ENCODE results near the gene FOXL2NB.
A peak's percentile ranks its signal among the peaks of the same experiment; 100 is the strongest.

Gene FOXL2NB

DNA sequence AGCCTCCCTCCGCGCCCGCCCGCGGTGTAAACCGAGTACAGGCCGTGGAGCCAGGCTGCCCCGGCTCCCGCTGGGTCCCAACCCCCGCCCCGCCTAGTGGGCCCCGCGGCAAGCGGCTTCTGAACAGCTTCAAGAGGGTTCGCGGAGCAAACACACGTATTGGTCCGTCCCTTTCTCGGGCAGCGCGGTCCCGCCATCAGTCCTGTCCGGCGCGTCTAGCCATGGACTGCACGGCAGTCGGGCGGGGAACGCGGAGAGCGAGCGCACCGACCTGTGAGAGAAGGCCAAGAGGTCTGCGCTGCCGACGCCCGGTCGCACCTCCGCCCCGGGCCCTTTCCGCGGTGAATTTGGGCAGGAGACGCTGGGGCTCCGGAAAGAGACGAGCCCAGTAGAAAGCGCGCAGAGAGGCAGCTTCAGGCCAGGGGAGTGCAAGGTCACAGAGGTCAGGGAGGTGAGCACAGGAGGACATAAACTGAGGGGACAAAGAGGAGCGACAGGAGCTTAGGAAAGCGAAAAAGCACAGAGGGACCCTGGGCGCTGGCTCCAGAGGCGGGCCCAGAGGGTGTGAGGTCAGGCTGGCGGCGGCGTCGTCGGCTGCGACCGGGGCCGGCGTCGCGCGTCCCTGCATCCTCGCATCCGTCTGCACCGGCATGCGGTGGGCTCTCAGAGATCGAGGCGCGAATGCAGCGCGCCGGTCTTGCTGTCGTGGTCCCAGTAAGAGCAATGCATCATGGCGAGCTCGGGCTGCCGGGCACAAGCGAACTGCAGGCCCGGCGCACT, 1.9 kb upstream of the FOXL2NB start:
- H3K4me1 Mint-ChIP-seq: peaks cover 44% of the 10 kb centered on the region
- DNase-seq: peak; percentile 32
- H3K27ac Mint-ChIP-seq: peak overlapping the region; percentile 81
- H3K36me3 Mint-ChIP-seq: peaks cover 3% of the 10 kb centered on the region
- peaks cover 100% of the 10 kb centered on the region for H3K27me3 Mint-ChIP-seq
- peak overlapping the region; percentile 71 for H3K4me3 Mint-ChIP-seq
- no peaks in the 10 kb centered on the region for H3K9me3 Mint-ChIP-seq
- CTCF ChIA-PET: interaction anchor here (0.9 kb wide), 1 partner anchor 9 kb away, joined by 3 read pairs; no protein-coding TSS in a partner anchor

DNA sequence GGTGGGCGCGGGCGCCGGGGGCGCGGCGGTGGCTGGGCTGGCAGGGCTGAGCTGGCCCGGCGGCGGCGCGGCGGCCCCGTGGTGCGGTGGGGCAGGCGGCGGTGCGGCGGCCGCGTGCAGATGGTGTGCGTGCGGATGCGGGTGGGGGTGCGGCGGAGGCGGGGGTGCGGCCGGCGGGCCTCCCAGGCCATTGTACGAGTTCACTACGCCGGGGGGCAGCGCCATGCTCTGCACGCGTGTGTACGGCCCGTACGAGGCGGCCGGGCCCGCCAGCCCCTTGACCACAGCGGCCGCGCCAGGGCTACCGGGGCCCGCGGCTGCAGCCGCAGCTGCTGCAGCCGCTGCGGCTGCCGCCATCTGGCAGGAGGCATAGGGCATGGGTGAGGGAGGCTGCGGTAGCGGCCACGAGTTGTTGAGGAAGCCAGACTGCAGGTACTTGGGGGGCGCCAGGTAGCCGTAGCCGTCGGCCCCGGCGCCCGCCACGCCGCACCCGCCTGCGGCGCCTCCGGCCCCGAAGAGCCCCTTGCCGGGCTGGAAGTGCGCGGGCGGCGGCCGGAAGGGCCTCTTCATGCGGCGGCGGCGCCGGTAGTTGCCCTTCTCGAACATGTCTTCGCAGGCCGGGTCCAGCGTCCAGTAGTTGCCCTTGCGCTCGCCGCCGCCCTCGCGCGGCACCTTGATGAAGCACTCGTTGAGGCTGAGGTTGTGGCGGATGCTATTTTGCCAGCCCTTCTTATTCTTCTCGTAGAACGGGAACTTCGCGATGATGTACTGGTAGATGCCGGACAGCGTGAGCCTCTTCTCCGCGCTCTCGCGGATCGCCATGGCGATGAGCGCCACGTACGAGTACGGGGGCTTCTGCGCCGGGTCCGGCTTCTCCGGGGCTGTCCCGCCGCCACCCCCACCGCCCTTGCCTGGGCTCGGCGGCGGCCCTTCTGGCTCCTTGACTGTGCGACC, 1.0 kb upstream of the FOXL2NB start:
- Mint-ChIP-seq H3K9me3 (no peaks in the 10 kb centered on the region), H3K36me3 (peaks cover 3% of the 10 kb centered on the region), H3K4me3 (peak overlapping the region; percentile 71), H3K27ac (no peak overlapping the region), H3K4me1 (peaks cover 50% of the 10 kb centered on the region), H3K27me3 (peaks cover 100% of the 10 kb centered on the region)
- DNase-seq: peak; percentile 43
- CTCF ChIA-PET: interaction anchor here (2.1 to 2.8 kb wide), 2 partner anchors 8 to 10 kb away, joined by 10 to 21 read pairs; no protein-coding TSS in a partner anchor

DNA sequence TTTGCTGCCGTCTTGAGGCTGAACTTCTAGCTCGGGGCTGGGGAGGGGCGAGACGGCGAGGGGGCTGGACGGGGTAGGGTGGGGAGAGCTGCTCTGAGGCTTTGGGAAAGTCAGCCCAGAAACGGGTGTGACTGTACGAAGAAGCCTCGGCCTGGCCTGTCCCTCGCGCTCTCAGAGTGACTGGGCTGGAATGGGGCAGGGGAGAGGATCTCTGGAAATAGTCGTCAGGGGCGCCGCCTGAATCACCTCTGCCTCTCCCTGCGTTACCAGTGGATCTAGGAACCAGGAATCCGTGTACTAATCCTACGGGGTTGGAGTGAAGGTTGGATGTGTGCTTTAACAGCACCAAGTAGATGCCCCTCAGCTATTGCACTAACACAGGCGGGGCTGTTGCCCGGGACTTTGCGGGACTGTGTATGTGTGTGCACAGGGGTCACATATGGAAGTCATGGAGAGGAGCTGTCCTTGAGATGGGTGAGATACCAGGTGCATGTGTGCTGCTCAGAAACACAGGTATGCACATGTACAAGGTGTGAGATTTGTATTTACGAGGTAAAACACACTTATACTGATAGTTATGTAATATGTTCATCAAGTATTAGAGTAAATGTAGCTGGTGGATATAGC, 591 bp downstream of the FOXL2NB start:
- CTCF ChIA-PET: interaction anchor here (0.6 to 2.8 kb wide), 6 partner anchors 10 to 1995 kb away, joined by 3 to 21 read pairs (median 3); no protein-coding TSS in a partner anchor
- peaks cover 50% of the 10 kb centered on the region for H3K4me1 Mint-ChIP-seq
- peaks cover 3% of the 10 kb centered on the region for H3K36me3 Mint-ChIP-seq

DNA sequence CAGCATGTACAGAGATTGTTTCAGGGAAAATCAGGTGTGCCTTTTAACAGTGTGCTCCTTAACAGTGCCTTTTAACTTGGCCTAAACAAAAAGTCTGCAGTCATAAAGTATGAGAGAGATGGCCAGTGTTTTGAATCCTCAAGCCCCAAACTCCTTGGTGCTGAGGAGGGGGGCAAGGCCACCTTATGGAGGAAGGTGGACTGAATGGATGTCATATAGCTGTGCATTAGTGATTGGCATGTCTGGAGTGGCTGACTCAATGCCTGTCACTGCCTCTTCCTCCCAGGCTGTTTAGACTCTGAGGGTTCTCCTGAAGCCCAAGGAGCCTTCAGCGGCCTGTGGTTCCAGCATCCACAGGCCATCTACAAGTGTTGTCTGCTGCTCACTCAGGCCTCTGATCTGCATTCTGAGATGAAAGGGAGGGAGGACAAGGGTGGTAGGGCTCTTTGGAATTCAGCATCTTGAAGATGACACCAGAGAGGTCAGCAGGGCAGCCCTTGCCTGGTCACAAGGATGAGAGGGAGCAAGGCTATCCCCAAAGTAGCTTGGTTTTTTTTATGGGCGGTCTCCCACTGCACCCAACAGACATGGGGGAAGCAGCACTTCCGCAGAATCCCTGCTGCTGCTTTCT, 1.5 kb downstream of the FOXL2NB start:
- no peak overlapping the region for H3K27ac Mint-ChIP-seq
- no peaks in the 10 kb centered on the region for H3K9me3 Mint-ChIP-seq
- peaks cover 48% of the 10 kb centered on the region for H3K4me1 Mint-ChIP-seq
- DNase-seq: no peak
- H3K27me3 Mint-ChIP-seq: peaks cover 91% of the 10 kb centered on the region
- H3K4me3 Mint-ChIP-seq: no peak overlapping the region
- CTCF ChIA-PET: interaction anchor here (0.6 to 2.8 kb wide), 3 partner anchors 12 to 163 kb away, joined by 3 to 21 read pairs (median 3); no protein-coding TSS in a partner anchor
- peaks cover 3% of the 10 kb centered on the region for H3K36me3 Mint-ChIP-seq

More for the DNA sequence above, 591 bp downstream of the FOXL2NB start:
- Mint-ChIP-seq H3K4me3 (peak overlapping the region; percentile 35), H3K9me3 (no peaks in the 10 kb centered on the region), H3K27me3 (peaks cover 100% of the 10 kb centered on the region), H3K27ac (peak overlapping the region; percentile 56)
- DNase-seq: no peak

DNA sequence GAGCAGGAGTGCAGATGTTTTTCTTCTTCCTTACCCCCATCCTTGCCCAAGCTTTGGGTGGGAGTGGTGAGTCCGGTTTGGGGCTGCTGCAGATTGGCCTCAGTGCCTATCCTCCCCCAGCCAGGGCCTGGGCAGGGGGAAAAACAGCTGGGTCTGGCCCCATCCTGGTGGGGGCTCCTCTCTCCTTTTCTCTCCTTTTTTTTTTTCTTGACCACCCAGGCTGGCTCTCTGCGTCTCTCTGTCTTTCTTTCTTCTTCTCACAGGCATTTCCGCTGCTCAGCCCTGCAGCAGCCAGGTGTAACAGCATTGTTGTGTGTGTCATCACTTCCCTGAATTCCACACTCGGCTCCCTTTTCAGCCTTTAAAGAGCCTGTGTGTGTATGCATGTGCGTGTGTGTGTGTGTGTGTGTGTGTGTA, 2.0 kb downstream of the FOXL2NB start:
- H3K27ac Mint-ChIP-seq: no peak overlapping the region
- peaks cover 86% of the 10 kb centered on the region for H3K27me3 Mint-ChIP-seq
- peaks cover 43% of the 10 kb centered on the region for H3K4me1 Mint-ChIP-seq
- peaks cover 3% of the 10 kb centered on the region for H3K36me3 Mint-ChIP-seq
- DNase-seq: no peak
- CTCF ChIA-PET: interaction anchor here (2.8 kb wide), 1 partner anchor 13 kb away, joined by 21 read pairs; no protein-coding TSS in a partner anchor
- H3K4me3 Mint-ChIP-seq: no peak overlapping the region
- H3K9me3 Mint-ChIP-seq: no peaks in the 10 kb centered on the region

DNA sequence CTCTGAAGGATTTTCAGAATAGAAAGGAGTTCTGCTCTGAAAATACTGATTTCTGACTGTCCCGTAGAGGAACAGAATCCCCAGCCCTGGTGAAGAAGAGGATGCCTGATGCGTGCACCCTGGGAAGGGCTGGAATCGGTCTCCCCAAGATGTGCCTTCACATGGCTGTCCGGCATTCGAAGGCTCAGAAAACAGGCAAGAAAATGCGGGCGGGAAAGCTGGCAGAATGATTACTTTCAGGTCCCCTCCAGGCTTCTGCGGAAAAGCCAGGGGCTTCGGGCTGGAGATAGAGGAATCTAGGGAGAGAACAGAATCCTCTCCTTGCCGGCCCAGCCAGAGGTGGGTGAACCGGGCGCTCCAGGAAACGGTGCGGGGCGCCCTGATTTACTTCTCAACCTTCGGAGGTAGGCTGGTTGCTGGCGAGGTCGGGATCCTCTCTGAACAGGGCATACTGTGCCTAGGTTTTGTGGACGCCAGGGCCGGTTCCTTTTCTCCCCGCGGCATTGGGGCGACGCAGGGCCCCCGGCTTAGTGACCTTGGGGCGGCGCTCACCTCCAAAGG, 2.5 kb downstream of the FOXL2NB start:
- H3K27ac Mint-ChIP-seq: no peak overlapping the region
- no peak for DNase-seq
- H3K27me3 Mint-ChIP-seq: peaks cover 82% of the 10 kb centered on the region
- H3K4me1 Mint-ChIP-seq: peaks cover 37% of the 10 kb centered on the region
- CTCF ChIA-PET: no interaction called here
- H3K36me3 Mint-ChIP-seq: peaks cover 3% of the 10 kb centered on the region
- H3K4me3 Mint-ChIP-seq: no peak overlapping the region
- no peaks in the 10 kb centered on the region for H3K9me3 Mint-ChIP-seq

DNA sequence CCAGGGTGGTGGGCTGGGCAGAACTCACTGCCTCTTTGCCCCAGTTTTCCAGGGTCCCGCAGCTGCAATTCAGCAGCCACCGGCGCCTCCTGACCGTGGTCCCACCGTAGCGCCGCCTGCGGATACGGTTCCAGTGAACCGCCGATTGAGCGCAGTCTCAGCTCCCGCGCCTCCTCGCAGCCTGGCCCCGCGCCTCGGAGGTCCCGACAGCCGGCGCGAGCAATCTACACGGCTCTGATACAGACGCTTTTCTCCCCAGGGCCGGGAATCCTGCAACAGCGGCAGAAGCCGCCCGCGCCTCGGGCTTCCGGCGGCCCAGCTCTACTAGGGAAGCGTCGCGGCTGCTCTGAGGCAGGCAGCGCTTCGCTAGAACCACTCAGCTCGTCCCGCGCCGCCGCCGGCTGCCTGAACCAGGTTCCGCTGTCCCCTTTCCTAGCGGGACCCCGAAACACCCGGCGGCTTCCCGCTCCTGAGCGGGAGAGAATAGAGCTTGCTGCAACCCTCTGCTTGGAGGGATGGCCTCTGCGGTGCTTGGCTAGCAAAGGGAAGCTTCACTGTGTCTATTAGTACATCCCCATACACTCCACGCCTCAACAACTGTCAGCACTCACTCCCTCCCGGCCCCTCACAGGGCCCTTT, 3.1 kb downstream of the FOXL2NB start:
- Mint-ChIP-seq H3K36me3 (peaks cover 1% of the 10 kb centered on the region), H3K27ac (no peak overlapping the region), H3K4me3 (no peak overlapping the region), H3K27me3 (peaks cover 82% of the 10 kb centered on the region), H3K4me1 (peaks cover 31% of the 10 kb centered on the region), H3K9me3 (no peaks in the 10 kb centered on the region)
- peak; percentile 38 for DNase-seq
- CTCF ChIA-PET: interaction anchor here (1.6 kb wide), 1 partner anchor 14 kb away, joined by 7 read pairs; no protein-coding TSS in a partner anchor

DNA sequence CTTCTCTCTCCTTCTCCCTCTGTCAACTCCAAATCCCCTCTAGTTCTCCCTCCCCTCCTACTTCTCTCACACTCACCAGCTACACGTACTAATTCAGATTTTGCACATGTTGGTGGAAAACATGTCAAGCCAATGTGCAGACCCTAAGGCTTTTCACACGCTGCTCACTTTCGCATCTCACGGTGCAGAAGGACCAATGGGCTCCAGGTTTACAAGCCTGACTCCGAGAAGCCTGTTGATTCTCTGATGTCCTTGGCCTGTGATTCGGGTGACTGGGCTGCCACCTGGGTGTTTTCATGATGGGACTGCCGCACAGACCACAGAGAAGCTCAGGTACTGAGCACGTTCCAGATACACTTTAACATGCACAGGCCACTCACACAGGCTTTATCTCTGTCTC, 3.7 kb downstream of the FOXL2NB start:
- Mint-ChIP-seq H3K4me1 (peaks cover 28% of the 10 kb centered on the region), H3K27ac (no peak overlapping the region), H3K36me3 (no peaks in the 10 kb centered on the region), H3K4me3 (no peak overlapping the region), H3K9me3 (no peaks in the 10 kb centered on the region), H3K27me3 (peaks cover 82% of the 10 kb centered on the region)
- CTCF ChIA-PET: interaction anchor here (1.6 kb wide), 1 partner anchor 15 kb away, joined by 7 read pairs; no protein-coding TSS in a partner anchor
- DNase-seq: no peak

DNA sequence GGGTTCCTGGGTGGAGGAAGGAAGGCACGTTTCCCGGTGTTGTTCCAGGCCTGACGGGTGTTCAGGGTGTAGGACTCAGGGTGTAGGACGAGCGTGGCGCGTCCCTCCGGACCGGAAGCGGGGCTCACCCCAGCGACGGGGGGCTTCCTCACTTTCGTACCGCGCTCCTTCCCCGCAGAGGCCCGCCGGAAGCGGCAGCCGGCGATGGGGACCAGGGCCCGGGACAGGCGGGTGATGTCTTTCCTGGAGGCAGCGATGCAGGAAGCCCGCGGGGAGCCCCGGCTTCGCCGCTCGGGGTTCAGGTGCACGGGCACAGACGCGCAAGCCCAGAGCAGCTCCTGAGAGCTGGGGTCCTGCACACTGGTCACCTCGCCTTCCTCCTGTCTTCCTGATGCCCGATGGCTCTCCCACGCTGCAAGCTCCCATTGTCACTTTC, 13.4 kb downstream of the FOXL2NB start:
- no peak for DNase-seq
- H3K4me3 Mint-ChIP-seq: no peak overlapping the region
- peaks cover 57% of the 10 kb centered on the region for H3K27me3 Mint-ChIP-seq
- CTCF ChIA-PET: no interaction called here
- H3K36me3 Mint-ChIP-seq: no peaks in the 10 kb centered on the region
- peaks cover 6% of the 10 kb centered on the region for H3K4me1 Mint-ChIP-seq
- no peak overlapping the region for H3K27ac Mint-ChIP-seq
- no peaks in the 10 kb centered on the region for H3K9me3 Mint-ChIP-seq

DNA sequence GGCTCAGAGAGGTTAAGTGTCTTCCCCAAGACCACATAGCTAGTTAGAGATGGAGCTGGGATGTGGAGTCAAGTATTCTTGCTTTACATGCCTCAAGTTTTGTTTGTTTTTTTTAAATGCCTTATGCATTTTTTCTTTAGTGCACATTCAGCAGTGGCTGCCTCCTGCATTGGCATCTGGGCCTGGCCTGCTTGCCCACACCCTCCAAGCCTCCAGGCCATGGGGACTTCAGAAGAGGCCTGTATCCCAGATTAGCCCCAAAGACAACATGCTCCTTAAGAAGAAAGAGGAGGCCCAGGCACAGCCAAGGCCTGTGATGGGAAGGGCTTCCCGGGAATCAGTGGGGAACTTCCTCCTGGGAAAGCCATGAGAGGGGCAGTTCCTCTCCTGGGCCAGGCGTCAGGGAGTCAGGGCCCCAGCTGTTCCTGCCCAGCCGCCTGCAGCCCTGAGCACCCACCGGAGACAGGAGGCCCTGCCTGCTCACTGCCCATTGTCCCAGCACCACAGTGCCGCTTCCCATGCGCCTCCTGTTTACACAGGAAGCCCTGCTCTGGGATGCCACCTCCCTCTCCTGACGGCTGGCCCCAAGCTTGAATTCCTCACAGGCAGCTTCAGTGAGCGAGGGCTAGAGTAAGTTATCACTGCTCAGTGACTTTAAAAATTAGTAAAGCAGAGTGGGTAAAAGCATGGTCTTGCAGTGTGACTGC, 16.0 kb downstream of the FOXL2NB start:
- Mint-ChIP-seq H3K27me3 (peaks cover 53% of the 10 kb centered on the region), H3K27ac (no peak overlapping the region), H3K4me1 (peaks cover 6% of the 10 kb centered on the region), H3K9me3 (no peaks in the 10 kb centered on the region), H3K36me3 (no peaks in the 10 kb centered on the region), H3K4me3 (no peak overlapping the region)
- DNase-seq: no peak
- CTCF ChIA-PET: interaction anchor here (1.2 kb wide), 1 partner anchor 27 kb away, joined by 3 read pairs; no protein-coding TSS in a partner anchor

DNA sequence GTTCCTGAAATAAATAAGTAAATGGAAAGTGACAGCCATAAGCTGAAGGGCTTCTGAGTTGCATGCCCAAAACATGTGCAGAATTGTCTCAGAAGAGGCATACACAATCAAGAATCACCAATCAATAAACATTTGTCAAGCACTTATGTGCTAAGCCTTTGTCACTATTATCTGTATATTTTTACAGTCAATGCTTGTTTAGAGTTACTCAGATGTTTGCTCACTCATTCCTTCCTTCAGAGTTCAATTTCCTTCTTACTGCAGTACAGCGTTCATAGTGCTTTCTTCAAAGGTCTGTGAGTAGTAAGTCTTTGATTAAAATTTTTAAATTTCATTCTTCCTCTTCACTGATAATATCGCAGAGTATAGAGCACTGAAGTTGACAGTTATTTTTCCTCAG, 17.2 kb downstream of the FOXL2NB start:
- H3K4me1 Mint-ChIP-seq: peaks cover 6% of the 10 kb centered on the region
- no peak for DNase-seq

DNA sequence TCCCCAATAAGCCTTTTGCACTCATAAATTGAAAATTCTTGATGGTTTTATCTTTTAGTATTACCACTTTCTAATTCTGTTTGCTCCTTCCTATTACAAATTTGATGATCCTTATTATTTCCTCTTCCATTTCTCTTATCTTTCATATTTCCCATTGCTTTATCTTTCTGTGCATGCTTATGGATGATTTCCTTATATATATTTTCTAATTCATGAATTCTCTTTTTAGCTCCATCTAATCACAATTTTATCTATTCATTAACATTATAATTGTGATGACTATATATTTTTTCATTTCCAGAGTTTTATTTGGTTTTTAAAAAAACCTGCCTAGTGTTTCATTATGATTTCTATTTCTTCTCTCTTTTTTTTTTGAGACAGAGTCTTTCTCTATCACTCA, 17.9 kb downstream of the FOXL2NB start:
- H3K36me3 Mint-ChIP-seq: no peaks in the 10 kb centered on the region
- no peak overlapping the region for H3K27ac Mint-ChIP-seq
- peaks cover 50% of the 10 kb centered on the region for H3K27me3 Mint-ChIP-seq
- no peak overlapping the region for H3K4me3 Mint-ChIP-seq
- no peaks in the 10 kb centered on the region for H3K9me3 Mint-ChIP-seq
- CTCF ChIA-PET: interaction anchor here (0.9 kb wide), 1 partner anchor 29 kb away, joined by 3 read pairs; no protein-coding TSS in a partner anchor
- DNase-seq: no peak
- H3K4me1 Mint-ChIP-seq: peaks cover 6% of the 10 kb centered on the region

More for the DNA sequence above, 17.2 kb downstream of the FOXL2NB start:
- no peak overlapping the region for H3K4me3 Mint-ChIP-seq
- no peak overlapping the region for H3K27ac Mint-ChIP-seq
- peaks cover 53% of the 10 kb centered on the region for H3K27me3 Mint-ChIP-seq
- H3K9me3 Mint-ChIP-seq: no peaks in the 10 kb centered on the region
- CTCF ChIA-PET: interaction anchor here (0.9 kb wide), 1 partner anchor 28 kb away, joined by 3 read pairs; no protein-coding TSS in a partner anchor
- no peaks in the 10 kb centered on the region for H3K36me3 Mint-ChIP-seq
